ENCODE data around the gene SIDT2. TPM values are rescaled to one million over a fixed set of nuclear protein-coding genes. Genes with fewer than 3 reads are reported as not detected.
A peak's percentile ranks its signal among the peaks of the same experiment; 100 is the strongest.

Gene SIDT2
- total RNA-seq, 4 donors from 2014 or later, result 38.4 to 49.4 (median 40.7) TPM

- H3K4me3 ChIP-seq (ENCODE audit: low read depth, poor library complexity, severe bottlenecking), result peak within 1 kb of the TSS; percentile 83
- TF ChIP-seq, protein P1, sequence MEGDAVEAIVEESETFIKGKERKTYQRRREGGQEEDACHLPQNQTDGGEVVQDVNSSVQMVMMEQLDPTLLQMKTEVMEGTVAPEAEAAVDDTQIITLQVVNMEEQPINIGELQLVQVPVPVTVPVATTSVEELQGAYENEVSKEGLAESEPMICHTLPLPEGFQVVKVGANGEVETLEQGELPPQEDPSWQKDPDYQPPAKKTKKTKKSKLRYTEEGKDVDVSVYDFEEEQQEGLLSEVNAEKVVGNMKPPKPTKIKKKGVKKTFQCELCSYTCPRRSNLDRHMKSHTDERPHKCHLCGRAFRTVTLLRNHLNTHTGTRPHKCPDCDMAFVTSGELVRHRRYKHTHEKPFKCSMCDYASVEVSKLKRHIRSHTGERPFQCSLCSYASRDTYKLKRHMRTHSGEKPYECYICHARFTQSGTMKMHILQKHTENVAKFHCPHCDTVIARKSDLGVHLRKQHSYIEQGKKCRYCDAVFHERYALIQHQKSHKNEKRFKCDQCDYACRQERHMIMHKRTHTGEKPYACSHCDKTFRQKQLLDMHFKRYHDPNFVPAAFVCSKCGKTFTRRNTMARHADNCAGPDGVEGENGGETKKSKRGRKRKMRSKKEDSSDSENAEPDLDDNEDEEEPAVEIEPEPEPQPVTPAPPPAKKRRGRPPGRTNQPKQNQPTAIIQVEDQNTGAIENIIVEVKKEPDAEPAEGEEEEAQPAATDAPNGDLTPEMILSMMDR (IDR thresholded peaks at IDR 0.05), result no peak
- peak in 1 of 2 donors; percentile 45 for TF ChIP-seq POLR2A (IDR thresholded peaks at IDR 0.05)
- peak; percentile 91 to 99 for DNase-seq (ENCODE audit: low spot score in 2 of 2)
- 1 to 2% methylated on average over 37 to 48 of the region's 48 CpGs for WGBS, 2 donors
- intact Hi-C loops (cut with DNase I; ENCODE audit: low total_unique reads), result no loop called here
These were observed 34.6 kb upstream of the SIDT2 start, which contains the start of gene PAFAH1B2 for GRCh38 chr11:117143871-117144476. PAFAH1B2 (plus strand) TSS chr11:117144287; CDS start chr11:117152448, 8,161 bp downstream.

DNA sequence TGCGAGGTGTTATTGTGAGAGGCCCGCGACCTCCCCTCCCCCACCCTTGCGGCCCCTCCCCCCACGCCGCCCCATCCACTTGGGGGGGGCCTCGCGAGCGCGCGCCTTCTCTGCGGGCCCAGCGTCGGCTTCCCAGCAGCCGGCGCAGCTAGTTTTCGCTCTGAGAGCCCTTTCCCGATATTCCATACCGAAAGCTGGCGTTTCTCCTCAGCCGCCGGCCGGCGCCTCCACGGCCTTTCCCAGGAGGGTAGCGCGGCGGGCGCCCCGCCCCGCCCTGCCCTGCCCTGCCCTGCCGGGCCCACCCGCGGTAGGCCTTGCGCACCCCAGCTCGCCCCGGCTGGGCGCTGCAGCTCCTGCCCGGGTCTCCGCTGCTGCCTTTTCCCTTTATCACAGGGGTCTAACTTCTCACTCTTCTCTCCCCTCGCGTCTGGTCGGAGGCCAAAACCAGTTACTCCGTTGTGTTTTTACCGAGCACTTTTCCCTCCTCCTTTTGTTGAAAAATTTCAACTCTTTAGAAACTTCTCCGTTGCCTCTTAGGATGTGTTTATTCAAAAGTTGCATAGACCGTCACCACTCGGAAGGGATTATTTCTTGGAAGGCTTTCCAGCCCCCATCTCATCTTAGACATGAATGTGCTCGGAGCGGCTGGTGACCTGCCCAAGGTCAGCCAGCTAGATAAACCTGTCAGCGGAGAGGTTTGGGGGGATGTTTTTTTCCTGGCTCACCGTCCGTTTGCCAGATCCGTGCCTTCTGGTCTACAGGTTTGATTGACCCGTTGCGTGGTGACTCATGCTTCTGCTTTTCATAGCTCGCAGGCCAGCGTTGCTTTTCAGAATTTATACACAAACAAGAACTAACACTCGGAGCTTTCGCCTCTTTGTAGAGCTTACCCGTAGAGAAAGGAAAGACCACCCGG is 33.8 kb upstream of the SIDT2 start:
- TF ChIP-seq, protein P1 (IDR thresholded peaks at IDR 0.05), result no peak
- TF ChIP-seq POLR2A (IDR thresholded peaks at IDR 0.05), result no peak
- peak; percentile 59 to 91 for DNase-seq (ENCODE audit: low spot score in 2 of 2)
- intact Hi-C loops (cut with DNase I; ENCODE audit: low total_unique reads), result no loop called here
- 0% methylated on average over 44 to 48 of the region's 62 CpGs for WGBS, 2 donors
- H3K4me3 ChIP-seq (ENCODE audit: low read depth, poor library complexity, severe bottlenecking), result peak overlapping the region; percentile 83

DNA sequence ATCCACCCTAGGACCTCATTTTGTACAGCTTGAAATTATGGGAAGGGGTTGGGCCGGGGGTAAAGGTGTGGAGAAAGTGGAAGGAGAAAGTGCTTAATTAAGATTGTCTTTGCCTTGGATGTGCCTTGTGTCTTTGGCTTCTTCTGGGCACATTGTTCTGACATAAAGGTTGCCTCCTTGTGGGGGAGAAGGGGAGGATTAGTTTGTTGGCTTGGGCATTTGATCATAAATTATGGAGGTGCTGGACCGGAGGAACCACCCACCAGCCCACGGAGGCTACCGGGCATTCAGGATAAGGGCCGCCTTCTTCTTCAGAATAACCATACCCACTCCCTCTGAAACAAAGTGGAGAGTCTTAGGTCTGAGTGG is 33.2 kb upstream of the SIDT2 start:
- WGBS, 2 donors, result 4 to 10% methylated on average over 5 of the region's 5 CpGs
- intact Hi-C loops (cut with DNase I; ENCODE audit: low total_unique reads), result no loop called here
- H3K4me3 ChIP-seq (ENCODE audit: low read depth, poor library complexity, severe bottlenecking), result peak overlapping the region; percentile 83
- DNase-seq (ENCODE audit: low spot score in 2 of 2), result no peak
- TF ChIP-seq, protein P1 (IDR thresholded peaks at IDR 0.05), result no peak
- no peak for TF ChIP-seq POLR2A (IDR thresholded peaks at IDR 0.05)

- DNase-seq (ENCODE audit: low spot score in 2 of 2), result no peak
- intact Hi-C loops (cut with DNase I; ENCODE audit: low total_unique reads), result no loop called here
- TF ChIP-seq, protein P1 (IDR thresholded peaks at IDR 0.05), result no peak
- no peak for TF ChIP-seq POLR2A (IDR thresholded peaks at IDR 0.05)
- 70 to 72% methylated on average over 10 of the region's 10 CpGs for WGBS, 2 donors
- no peak overlapping the region for H3K4me3 ChIP-seq (ENCODE audit: low read depth, poor library complexity, severe bottlenecking)
These were observed 32.0 kb upstream of the SIDT2 start for GRCh38 chr11:117146521-117146920.

GRCh38 chr11:117152066-117152465 is 26.5 kb upstream of the SIDT2 start:
- intact Hi-C loops (cut with DNase I; ENCODE audit: low total_unique reads), result no loop called here
- TF ChIP-seq, protein P1 (IDR thresholded peaks at IDR 0.05), result no peak
- no peak overlapping the region for H3K4me3 ChIP-seq (ENCODE audit: low read depth, poor library complexity, severe bottlenecking)
- no peak for DNase-seq (ENCODE audit: low spot score in 2 of 2)
- 58 to 67% methylated on average over 2 of the region's 2 CpGs for WGBS, 2 donors
